Colonic mucosa (tissue), 4 donors: ENCODE results near the gene EXOC2. TPM values are rescaled to one million over a fixed set of nuclear protein-coding genes. Genes with fewer than 3 reads are reported as not detected.

Experiments
- DNase-seq: peaks from one replicate; pipeline ENCODE4 v3.0.0-alpha.2; 2020
- H3K27ac ChIP-seq: fragments of 200-600 bp; one replicate; pipeline ENCODE4 v1.8.0; 2021
- H3K27me3 ChIP-seq: fragments of 200-600 bp; one replicate; pipeline ENCODE4 v1.8.0; 2021
- H3K36me3 ChIP-seq: fragments of 200-600 bp; one replicate; pipeline ENCODE4 v1.8.0; 2021
- H3K4me1 ChIP-seq: fragments of 200-600 bp; one replicate; pipeline ENCODE4 v1.8.0; 2021; ENCODE audit warnings: mild to moderate bottlenecking
- H3K4me3 ChIP-seq: fragments of 200-600 bp; one replicate; pipeline ENCODE4 v1.8.0; 2021
- H3K9ac ChIP-seq, 2 donors: one replicate each; pipeline ENCODE4 v1.7.0; 2013; ENCODE audit warnings: control low read depth in 2 of 2, low read depth in 2 of 2, low read length in 2 of 2
- H3K9me3 ChIP-seq: fragments of 200-600 bp; one replicate; pipeline ENCODE4 v1.8.0; 2021
- CTCF ChIP-seq: fragments of 200-600 bp; IDR thresholded peaks from one replicate; pipeline ENCODE4 v1.8.0; 2022; ENCODE audit warnings: antibody characterized with exemption, mild to moderate bottlenecking
- intact Hi-C: fragments of 100-400 bp; cut with DNase I; formaldehyde crosslinking; loops from one replicate; pipeline ENCODE4 v1.14.1; 2022
- total RNA-seq, 2 donors: library from RNA; stranded (reverse); fragmentation: NEBNext Ultra II Directional in 1 of 2; extraction: Animal tissue kit (Norgen Biotek cat#: 25700) in 1 of 2; gene quantifications; one replicate each; pipeline ENCODE4 v1.2.1, GENCODE V29; 2021
- donor health status: healthy.
- donor health status: DM: no; HTN: no; CAD: no.
- donor health status: DM: no; HTN: no; CAD: no.

Gene EXOC2
- total RNA-seq = 10 to 100 TPM; 18.3 to 19.6 TPM

DNA sequence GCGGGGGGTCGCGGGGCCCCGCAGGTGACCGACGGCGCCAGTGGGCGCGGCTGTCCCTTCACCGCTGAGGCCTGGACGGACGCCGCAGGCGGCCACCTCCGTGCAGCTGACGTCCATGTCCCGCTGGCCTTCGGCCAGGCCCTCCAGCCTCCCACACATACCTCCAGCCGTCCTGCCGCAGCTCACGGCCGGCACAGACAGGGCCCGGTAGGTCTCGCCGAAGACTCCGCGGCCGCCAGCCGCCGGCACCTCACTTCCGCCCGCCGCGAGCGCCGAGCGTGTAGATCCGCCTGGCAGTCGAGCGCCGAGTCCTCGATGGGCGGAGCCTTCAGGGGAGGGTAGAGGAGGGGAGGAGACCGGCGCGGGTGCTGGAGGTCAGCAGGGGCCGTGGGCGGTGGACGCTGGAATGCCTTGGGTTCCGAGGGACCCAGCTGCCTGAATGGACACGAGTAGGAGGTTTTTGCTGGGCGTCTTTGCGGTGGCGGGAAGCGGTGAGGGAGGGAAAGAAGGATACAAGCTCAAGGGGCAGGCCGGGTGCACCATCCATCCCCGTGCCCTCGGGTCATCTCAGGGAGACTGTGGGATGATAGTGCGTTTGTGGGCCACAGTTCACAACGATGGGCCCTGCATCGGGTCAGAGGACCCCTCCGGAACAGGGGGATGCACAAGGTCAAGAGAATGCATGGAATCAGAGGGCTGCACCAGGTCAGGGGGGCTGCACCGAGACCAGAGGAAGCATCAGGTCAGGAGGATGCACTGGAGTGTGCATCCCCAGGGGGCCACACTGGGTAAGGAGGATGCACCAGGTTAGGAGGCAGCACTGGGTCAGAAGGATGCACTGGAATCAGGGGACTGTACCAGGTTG is at the start of gene EXOC2:
EXOC2 (minus strand) TSS at position 282 of the 865 bp plus-strand sequence. CDS start 55,321 bp downstream, outside the sequence.
- H3K4me1 ChIP-seq = peaks cover 3% of the 10 kb centered on the region
- no peak for TF ChIP-seq CTCF
- H3K9me3 ChIP-seq = no peaks in the 10 kb centered on the region
- peak within 1 kb of the TSS; percentile 91 for H3K27ac ChIP-seq
- H3K36me3 ChIP-seq = no peaks in the 10 kb centered on the region
- peak within 1 kb of the TSS; percentile 75 to 77 for H3K9ac ChIP-seq
- H3K4me3 ChIP-seq = peak within 1 kb of the TSS; percentile 97
- intact Hi-C loops = no loop called here
- peak; percentile 90 for DNase-seq
- no peaks in the 10 kb centered on the region for H3K27me3 ChIP-seq

GRCh38 chr6:741410-742339 is 48.7 kb upstream of the EXOC2 start:
- TF ChIP-seq CTCF = no peak
- Histone ChIP-seq H3K4me1 (no peaks in the 10 kb centered on the region), H3K36me3 (no peaks in the 10 kb centered on the region), H3K4me3 (no peak overlapping the region), H3K9me3 (no peaks in the 10 kb centered on the region), H3K9ac (no peak overlapping the region), H3K27me3 (no peaks in the 10 kb centered on the region), H3K27ac (no peak overlapping the region)
- intact Hi-C loops = no loop called here
- DNase-seq = no peak

- Histone ChIP-seq H3K4me3 (no peak overlapping the region), H3K9ac (no peak overlapping the region), H3K27ac (no peak overlapping the region), H3K27me3 (no peaks in the 10 kb centered on the region), H3K36me3 (no peaks in the 10 kb centered on the region), H3K4me1 (no peaks in the 10 kb centered on the region), H3K9me3 (no peaks in the 10 kb centered on the region)
- DNase-seq = no peak
- intact Hi-C loops = no loop called here
- TF ChIP-seq CTCF = no peak
Measured at GRCh38 chr6:736657-737446, 43.9 kb upstream of the EXOC2 start.

DNA sequence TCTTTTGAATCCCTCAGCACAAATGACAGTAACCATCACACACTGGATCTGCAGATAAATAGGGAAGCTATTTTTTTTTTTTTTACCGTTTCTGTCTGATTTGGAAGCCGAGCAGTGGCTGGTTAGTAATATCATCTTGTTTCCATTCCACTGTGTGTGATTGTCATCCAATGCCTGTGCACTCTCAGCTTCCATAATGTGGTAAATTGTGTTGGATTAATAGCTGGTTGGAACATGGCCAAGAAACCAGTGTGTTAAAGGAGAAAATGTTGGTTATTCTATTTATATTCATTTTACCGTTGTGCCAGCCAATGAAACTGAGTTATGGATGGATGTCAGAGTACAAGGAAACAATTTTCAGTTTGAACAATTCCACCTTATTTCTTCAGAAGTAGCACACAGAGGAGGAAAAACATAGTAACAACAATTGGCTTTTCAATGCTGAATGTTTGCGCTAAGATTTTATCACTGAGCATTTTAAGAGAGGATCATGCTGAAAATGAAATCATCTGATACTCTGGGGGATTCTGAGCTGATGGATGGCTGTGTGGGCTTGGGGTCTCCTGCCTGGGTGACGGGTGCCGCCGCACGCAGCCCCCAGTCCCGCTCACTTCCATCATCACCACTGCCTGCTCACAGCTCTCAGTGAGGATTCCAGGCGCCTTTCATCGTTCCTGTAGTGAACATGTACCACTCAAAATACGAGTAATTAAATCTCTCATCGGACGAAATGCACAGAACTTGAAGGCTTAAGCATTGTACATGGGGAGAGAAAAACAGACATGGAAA is 40.7 kb upstream of the EXOC2 start:
- Histone ChIP-seq H3K36me3 (no peaks in the 10 kb centered on the region), H3K27ac (no peak overlapping the region), H3K9me3 (no peaks in the 10 kb centered on the region), H3K9ac (no peak overlapping the region), H3K4me1 (no peaks in the 10 kb centered on the region), H3K27me3 (no peaks in the 10 kb centered on the region), H3K4me3 (no peak overlapping the region)
- no peak for TF ChIP-seq CTCF
- no peak for DNase-seq
- intact Hi-C loops = no loop called here
